Smooth muscle cell (in vitro differentiated cells): ENCODE measurements around the gene RPEL1. TPM values are rescaled to one million over a fixed set of nuclear protein-coding genes. Genes with fewer than 3 reads are reported as not detected.

Source experiments
- DNase-seq: peaks from one replicate; lab custom pipeline; 2025; ENCODE audit not compliant: unreplicated experiment; lab: John Stamatoyannopoulos, UW
- H2AFZ ChIP-seq: fragments of 200-600 bp; sonication (generic); 2 replicates; pipeline ENCODE4 v1.6.0; 2016; ENCODE audit warnings: antibody characterized with exemption, low read depth, mild to moderate bottlenecking
- H3F3A ChIP-seq: fragments of 200-600 bp; sonication (generic); 2 replicates; pipeline ENCODE4 v1.6.0; 2017; ENCODE audit warnings: antibody characterized with exemption, low read depth
- H3K27ac ChIP-seq: fragments of 200-600 bp; sonication (generic); 2 replicates; pipeline ENCODE4 v1.5.1; 2016; ENCODE audit warnings: low read depth, mild to moderate bottlenecking
- H3K27me3 ChIP-seq: fragments of 200-600 bp; sonication (generic); 2 replicates; pipeline ENCODE4 v1.6.1; 2016; ENCODE audit warnings: low read depth, mild to moderate bottlenecking
- H3K36me3 ChIP-seq: fragments of 200-600 bp; sonication (generic); 2 replicates; pipeline ENCODE4 v1.5.1; 2016; ENCODE audit warnings: low read depth
- H3K4me1 ChIP-seq: fragments of 200-600 bp; sonication (generic); 2 replicates; pipeline ENCODE4 v1.5.1; 2016; ENCODE audit warnings: low read depth
- H3K4me2 ChIP-seq: fragments of 200-600 bp; sonication (generic); 2 replicates; pipeline ENCODE4 v1.6.0; 2016; ENCODE audit warnings: mild to moderate bottlenecking
- H3K4me3 ChIP-seq: fragments of 200-600 bp; sonication (generic); 2 replicates; pipeline ENCODE4 v1.5.1; 2016; ENCODE audit warnings: mild to moderate bottlenecking
- H3K79me2 ChIP-seq: fragments of 200-600 bp; sonication (generic); 2 replicates; pipeline ENCODE4 v1.6.0; 2016; ENCODE audit warnings: low read depth, mild to moderate bottlenecking
- H3K9ac ChIP-seq: fragments of 200-600 bp; sonication (generic); 2 replicates; pipeline ENCODE4 v1.6.0; 2016; ENCODE audit warnings: low read depth
- H3K9me3 ChIP-seq: fragments of 200-600 bp; sonication (generic); replicated peaks from 2 replicates; pipeline ENCODE4 v1.5.1; 2016; ENCODE audit warnings: low read depth
- H4K20me1 ChIP-seq: fragments of 200-600 bp; sonication (generic); 2 replicates; pipeline ENCODE4 v1.6.0; 2016; ENCODE audit warnings: low read depth
- CTCF ChIP-seq: fragments of 200-600 bp; sonication (generic); IDR thresholded peaks from 2 replicates; pipeline ENCODE4 v1.5.1; 2017; ENCODE audit warnings: borderline replicate concordance, mild to moderate bottlenecking, antibody characterized with exemption; ENCODE audit not compliant: insufficient read depth, poor library complexity, severe bottlenecking
- WGBS: methylation state at CpG from one replicate; pipeline ENCODE4 v1.1.7; 2016; ENCODE audit warnings: low lambda C conversion rate; 5-methylcytosine and 5-hydroxymethylcytosine counted together
- polyA plus RNA-seq: library from polyadenylated mRNA; unstranded; fragments of >200 nt; fragmentation: Nextera tagmentation; extraction: Ambion mirVana; gene quantifications from 2 replicates; pipeline ENCODE4 v1.2.1, GENCODE V29; 2016
- total RNA-seq: library from RNA; depleted of rRNA; stranded (reverse); fragments of >200 nt; gene quantifications from 2 replicates; pipeline ENCODE4 v1.2.3, GENCODE V29; 2014

The RPEL1 gene
- total and polyA plus RNA-seq, 2 experiments from 2014 or later: not detected

GRCh38 chr10:103273041-103273441, 27.4 kb downstream of the RPEL1 start:
- Histone ChIP-seq H3K4me1 (no peaks in the 10 kb centered on the region), H3K27me3 (peaks cover 29% of the 10 kb centered on the region), H3K9me3 (no peaks in the 10 kb centered on the region), H3K36me3 (no peaks in the 10 kb centered on the region), H3K79me2 (no peaks in the 10 kb centered on the region), H2AFZ (no peak overlapping the region), H3K4me2 (no peak overlapping the region), H3F3A (peaks cover 6% of the 10 kb centered on the region), H3K4me3 (no peak overlapping the region), H3K27ac (peak overlapping the region; percentile 15), H4K20me1 (no peaks in the 10 kb centered on the region), H3K9ac (no peak overlapping the region)
- DNase-seq: no peak
- WGBS: 14% methylated on average over 4 of the region's 4 CpGs
- TF ChIP-seq CTCF: no peak

GRCh38 chr10:103276251-103276895, 30.7 kb downstream of the RPEL1 start:
- WGBS: 33% methylated on average over 21 of the region's 21 CpGs
- peak overlapping the region; percentile 41 for H3K4me3 ChIP-seq
- H3K9ac ChIP-seq: no peak overlapping the region
- no peak overlapping the region for H3K27ac ChIP-seq
- H3F3A ChIP-seq: peaks cover 6% of the 10 kb centered on the region
- no peak overlapping the region for H2AFZ ChIP-seq
- H3K4me1 ChIP-seq: peaks cover 5% of the 10 kb centered on the region
- DNase-seq: no peak
- H3K79me2 ChIP-seq: no peaks in the 10 kb centered on the region
- H4K20me1 ChIP-seq: no peaks in the 10 kb centered on the region
- H3K9me3 ChIP-seq: no peaks in the 10 kb centered on the region
- H3K4me2 ChIP-seq: peak overlapping the region; percentile 90
- peaks cover 56% of the 10 kb centered on the region for H3K27me3 ChIP-seq
- no peak for TF ChIP-seq CTCF
- H3K36me3 ChIP-seq: no peaks in the 10 kb centered on the region

GRCh38 chr10:103276896-103277712, 31.4 kb downstream of the RPEL1 start, which contains the start of gene INA:
Gene INA, plus strand, starts transcription at chr10:103277138. Its CDS starts 74 bp downstream, at chr10:103277212.
- Histone ChIP-seq H3K27ac (no peak within 1 kb of the TSS), H4K20me1 (no peaks in the 10 kb centered on the region), H3K4me2 (peak within 1 kb of the TSS; percentile 90), H3K9ac (no peak within 1 kb of the TSS), H3K27me3 (peaks cover 60% of the 10 kb centered on the region), H3K9me3 (no peaks in the 10 kb centered on the region), H3K79me2 (no peaks in the 10 kb centered on the region), H3K4me1 (peaks cover 8% of the 10 kb centered on the region), H2AFZ (peak within 1 kb of the TSS; percentile 70), H3K36me3 (no peaks in the 10 kb centered on the region), H3K4me3 (peak within 1 kb of the TSS; percentile 41), H3F3A (peaks cover 6% of the 10 kb centered on the region)
- DNase-seq: no peak
- TF ChIP-seq CTCF: no peak
- 2% methylated on average over 79 of the region's 105 CpGs for WGBS
